LNCAP (cell line): ENCODE measurements around the gene KAT6B.

Source experiments
- CTCF ChIP-seq: fragments of 450-650 bp; IDR thresholded peaks from 2 replicates; pipeline ENCODE4 v1.5.1; 2017; ENCODE audit warnings: mild to moderate bottlenecking

The KAT6B gene

GRCh38 chr10:75016325-75016724 is 189.9 kb downstream of the KAT6B start:
- no peak for TF ChIP-seq CTCF

GRCh38 chr10:75018251-75018650 is 191.9 kb downstream of the KAT6B start:
- TF ChIP-seq CTCF, result no peak

- no peak for TF ChIP-seq CTCF
Measured at GRCh38 chr10:75018686-75019307, 192.4 kb downstream of the KAT6B start.

- peak; percentile 59; the same call in 1 of the 2 replicates for TF ChIP-seq CTCF
Measured at GRCh38 chr10:75019370-75019769, 193.0 kb downstream of the KAT6B start.

- TF ChIP-seq CTCF, result no peak
Measured at GRCh38 chr10:75020168-75020567, 193.8 kb downstream of the KAT6B start.

GRCh38 chr10:75021379-75022249 is 195.2 kb downstream of the KAT6B start:
- no peak for TF ChIP-seq CTCF

GRCh38 chr10:75023074-75023473 is 196.7 kb downstream of the KAT6B start:
- TF ChIP-seq CTCF, result no peak
